GM18507 (cell line): ENCODE results near the gene IRF4.
A peak's percentile ranks its signal among the peaks of the same experiment; 100 is the strongest.
"Not testable (repeated sequence)": the region's sequence is repeated elsewhere in the genome, so short reads cannot be mapped to it uniquely, and the experiment has no call there.

Source experiments
- DNase-seq: peaks from one replicate; pipeline ENCODE4 v3.0.0; 2011; ENCODE audit warnings: low read depth; ENCODE audit not compliant: insufficient read length; ENCODE audit errors: extremely low spot score
- FAIRE-seq: peaks from 2 replicates; lab custom pipeline; 2011; peaks lifted over from hg19 to GRCh38; lab: Jason Lieb, UNC

Gene IRF4

DNA sequence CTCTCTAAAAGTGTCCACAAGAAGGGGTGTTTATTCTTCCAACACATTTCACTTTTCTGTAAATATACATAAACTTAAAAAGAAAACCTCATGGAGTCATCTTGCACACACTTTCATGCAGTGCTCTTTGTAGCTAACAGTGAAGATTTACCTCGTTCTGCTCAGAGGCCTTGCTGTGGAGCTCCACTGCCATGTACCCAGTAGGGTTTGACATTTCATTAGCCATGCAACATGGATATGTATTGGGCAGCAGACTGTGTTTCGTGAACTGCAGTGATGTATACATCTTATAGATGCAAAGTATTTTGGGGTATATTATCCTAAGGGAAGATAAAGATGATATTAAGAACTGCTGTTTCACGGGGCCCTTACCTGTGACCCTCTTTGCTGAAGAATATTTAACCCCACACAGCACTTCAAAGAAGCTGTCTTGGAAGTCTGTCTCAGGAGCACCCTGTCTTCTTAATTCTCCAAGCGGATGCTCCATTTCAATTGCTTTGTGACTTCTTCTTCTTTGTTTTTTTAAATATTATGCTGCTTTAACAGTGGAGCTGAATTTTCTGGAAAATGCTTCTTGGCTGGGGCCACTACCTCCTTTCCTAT lies 17.9 kb downstream of the IRF4 start:
- no peak for FAIRE-seq

GRCh38 chr6:410555-411395 lies 19.2 kb downstream of the IRF4 start:
- FAIRE-seq (no peak), DNase-seq (no peak)

More for the DNA sequence above, 17.9 kb downstream of the IRF4 start:
- DNase-seq = no peak

- no peak for DNase-seq
- FAIRE-seq = peak; percentile 41
Measured at GRCh38 chr6:411402-412145, 20.0 kb downstream of the IRF4 start.

GRCh38 chr6:412146-412886 lies 20.8 kb downstream of the IRF4 start:
- no peak for DNase-seq
- peak; percentile 65 for FAIRE-seq

GRCh38 chr6:414447-414846 lies 22.9 kb downstream of the IRF4 start:
- no peak for FAIRE-seq
- DNase-seq = no peak

DNA sequence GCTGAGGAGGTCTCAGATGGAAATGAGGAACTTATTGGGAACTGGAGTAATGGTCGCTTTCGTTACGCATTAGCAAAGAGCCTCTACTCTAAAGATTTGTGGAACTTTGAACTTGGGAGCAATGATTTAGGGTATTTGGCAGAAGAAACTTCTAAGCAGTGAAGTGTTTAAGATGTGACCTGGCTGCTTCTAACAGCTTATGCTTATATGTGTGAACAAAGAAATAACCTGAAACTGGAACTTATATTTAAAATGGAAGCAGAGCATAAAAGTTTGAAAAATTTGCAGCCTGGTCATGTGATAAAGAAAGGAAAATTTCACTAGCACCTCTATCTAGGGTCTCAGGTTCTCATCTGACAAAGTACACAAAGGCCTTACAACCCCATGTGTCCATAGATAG lies 23.5 kb downstream of the IRF4 start:
- DNase-seq (no peak), FAIRE-seq (no peak)

GRCh38 chr6:421211-421610 lies 29.7 kb downstream of the IRF4 start:
- no peak for FAIRE-seq

DNA sequence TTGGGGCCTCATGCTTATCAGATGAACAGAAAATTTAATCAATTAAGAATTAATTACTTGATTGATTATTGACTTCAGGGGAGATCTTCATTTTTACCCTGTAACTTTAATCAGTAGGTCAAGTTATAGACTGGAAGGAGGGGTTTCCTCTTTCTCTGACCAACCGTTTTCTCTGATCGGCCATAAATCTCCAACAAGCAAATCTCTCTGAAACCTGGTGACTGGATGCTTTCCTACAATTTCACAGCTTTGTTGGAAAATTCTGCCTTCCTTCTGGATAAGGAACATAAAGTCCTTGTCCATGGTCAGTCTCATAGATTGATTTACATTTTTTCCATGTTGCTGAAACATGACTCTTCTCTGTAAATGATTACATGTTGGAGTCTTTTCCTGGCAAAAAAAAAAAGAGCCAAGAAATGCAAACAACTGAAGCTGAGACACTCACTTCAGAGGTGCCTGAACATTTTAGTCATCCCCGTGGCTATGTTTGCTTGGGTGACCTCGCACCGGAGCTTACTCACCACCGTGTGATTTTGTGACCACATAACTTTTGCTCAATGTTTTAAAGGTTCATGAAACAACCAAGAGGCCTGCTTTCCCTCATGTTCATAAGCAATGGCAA lies 31.0 kb downstream of the IRF4 start:
- DNase-seq = peak; percentile 64
- peak; percentile 93 for FAIRE-seq

More at GRCh38 chr6:421211-421610, 29.7 kb downstream of the IRF4 start:
- DNase-seq = no peak

DNA sequence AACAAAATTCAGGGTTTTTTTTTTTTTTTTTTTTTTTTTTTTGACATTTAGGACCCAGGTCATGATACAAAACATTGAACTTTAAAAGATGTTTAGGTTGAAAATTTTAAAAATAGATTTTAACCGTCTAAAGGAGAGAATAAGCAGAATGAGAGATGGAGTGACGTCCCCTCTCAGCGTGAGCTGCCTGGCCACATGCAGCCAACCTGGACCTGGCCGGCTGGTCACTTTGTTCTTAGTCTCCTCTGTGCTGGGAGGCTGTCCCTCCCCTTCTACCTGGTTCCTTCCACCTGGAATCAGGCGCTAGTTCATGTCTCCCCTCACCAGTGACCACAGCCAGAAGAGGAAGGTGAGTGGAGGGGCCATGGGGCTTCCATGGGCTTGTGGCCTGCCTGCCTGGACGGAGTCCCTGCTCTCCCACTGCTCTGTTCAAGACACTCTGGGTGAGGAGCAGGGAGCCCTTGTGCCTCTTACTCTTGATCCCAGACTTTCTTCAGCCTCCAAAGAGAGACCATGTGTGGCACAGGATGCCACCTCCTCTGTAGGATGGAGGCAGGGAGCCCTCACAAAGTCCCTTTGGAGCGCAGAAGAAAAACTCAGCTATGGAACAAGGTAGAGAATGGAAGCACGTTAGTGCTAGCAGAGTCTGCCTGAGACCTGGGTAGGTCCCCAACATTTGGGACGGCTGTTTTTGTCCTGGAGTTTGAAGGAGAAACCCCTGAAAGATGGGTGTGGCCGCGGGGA lies 31.7 kb downstream of the IRF4 start:
- FAIRE-seq (no peak), DNase-seq (no peak)

DNA sequence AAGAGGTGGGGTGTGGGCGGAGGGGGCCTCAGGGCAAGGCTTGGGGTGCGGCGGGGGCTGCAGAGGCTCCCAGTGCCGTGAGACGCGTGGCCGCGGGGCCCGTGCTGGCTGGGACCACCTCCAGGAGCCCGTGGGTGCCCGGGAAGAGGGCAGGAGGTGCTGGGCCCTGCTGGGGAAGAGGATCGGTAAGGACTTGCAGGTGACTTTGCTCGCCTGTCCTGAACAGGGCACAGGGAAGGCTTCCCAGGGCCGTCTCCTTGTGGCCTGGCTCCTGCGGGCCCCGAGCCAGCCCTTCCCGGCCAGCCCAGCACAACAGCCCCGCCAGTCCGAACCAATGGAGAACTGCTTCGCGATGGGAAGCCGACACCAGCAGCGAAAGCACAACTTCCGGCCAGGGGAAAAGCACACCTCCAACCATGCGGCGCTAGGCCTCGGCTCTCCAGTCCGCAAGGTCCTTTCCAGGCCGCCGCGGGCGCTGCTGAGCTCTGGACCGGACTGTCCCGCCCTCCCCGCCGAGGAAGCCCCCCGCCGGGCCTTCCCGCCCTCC lies 32.3 kb downstream of the IRF4 start:
- FAIRE-seq (no peak), DNase-seq (no peak)

DNA sequence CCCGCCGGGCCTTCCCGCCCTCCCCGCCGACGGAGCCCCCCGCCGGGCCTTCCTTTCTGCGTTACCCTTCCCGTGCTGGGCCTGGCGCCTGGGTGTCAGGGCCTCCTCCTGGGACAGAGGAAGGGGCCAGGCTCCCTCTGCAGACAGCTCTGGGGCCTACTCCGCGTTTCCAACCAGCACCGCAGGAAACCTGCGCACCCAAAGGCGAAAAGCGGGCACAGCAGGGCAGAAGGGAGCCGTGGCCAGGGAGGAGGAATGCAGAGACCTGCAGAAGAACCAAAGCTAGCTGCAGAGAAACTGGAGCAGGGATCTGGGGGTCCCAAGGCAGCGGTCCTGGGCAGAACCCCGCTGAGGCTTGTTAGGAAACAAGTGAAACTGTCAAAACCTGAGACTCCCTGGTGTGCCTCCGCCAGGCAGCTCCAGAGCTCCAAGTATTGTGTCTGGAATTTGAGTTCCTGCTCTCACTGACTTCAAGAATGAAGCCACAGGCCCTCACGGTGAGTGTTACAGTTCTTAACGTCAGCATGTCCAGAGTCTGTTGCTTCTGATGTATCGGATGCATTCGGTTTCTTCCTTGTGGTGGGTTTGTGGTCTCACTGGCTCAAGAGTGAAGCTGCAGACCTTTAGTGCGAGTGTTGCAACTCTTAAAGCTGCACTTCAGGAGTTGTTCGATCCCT lies 33.3 kb downstream of the IRF4 start:
- FAIRE-seq (no peak), DNase-seq (no peak)

GRCh38 chr6:425418-425788 lies 33.9 kb downstream of the IRF4 start:
- DNase-seq, FAIRE-seq: not testable (repeated sequence)

DNA sequence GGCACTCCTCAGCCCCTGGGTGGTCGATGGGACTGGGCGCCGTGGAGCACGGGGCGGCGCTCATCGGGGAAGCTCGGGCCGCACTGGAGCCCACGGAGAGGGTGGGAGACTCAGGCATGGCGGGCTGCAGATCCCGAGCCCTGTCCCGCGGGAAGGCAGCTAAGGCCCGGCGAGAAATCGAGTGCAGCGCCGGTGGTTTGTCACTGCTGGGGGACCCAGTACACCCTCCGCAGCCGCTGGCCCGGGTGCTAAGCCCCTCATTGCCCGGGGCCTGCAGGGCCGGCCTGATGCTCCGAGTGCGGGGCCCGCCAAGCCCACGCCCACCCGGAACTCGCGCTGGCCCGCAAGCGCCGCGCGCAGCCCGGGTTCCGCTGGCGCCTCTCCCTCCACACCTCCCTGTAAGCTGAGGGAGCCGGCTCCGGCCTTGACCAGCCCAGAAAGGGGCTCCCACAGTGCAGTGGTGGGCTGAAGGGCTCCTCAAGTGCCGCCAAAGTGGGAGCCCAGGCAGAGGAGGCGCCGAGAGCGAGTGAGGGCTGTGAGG lies 34.7 kb downstream of the IRF4 start:
- DNase-seq, FAIRE-seq: not testable (repeated sequence)

DNA sequence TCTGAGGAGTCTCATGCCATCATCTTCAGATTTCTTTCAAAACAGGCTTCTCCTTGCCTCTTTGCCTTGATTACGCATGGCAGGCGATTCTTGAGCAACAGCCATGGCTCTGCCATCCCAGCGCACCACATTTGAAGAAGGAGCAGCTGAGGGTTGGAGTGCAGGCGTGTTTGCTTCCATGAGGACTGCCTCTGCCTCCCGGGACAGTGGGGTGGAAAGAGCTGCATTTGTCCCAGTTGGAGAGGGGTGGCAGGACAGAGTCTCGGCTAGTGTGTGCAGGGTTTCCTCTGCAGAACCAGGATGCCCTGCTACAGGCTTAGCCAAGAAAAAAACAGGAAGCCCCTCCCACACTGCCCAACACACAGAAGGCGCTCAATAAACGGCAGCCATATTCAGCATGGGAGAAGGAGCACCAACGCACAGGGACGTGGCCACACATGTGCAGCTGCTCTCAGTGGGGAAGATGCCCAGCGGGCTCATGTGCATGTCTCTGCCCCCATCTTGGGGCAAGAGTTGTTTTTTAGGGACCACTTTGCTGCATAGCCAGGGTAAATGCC lies 36.6 kb downstream of the IRF4 start:
- FAIRE-seq = no peak

GRCh38 chr6:429515-430121 lies 38.1 kb downstream of the IRF4 start:
- DNase-seq (no peak), FAIRE-seq (no peak)

More for the DNA sequence above, 36.6 kb downstream of the IRF4 start:
- no peak for DNase-seq

DNA sequence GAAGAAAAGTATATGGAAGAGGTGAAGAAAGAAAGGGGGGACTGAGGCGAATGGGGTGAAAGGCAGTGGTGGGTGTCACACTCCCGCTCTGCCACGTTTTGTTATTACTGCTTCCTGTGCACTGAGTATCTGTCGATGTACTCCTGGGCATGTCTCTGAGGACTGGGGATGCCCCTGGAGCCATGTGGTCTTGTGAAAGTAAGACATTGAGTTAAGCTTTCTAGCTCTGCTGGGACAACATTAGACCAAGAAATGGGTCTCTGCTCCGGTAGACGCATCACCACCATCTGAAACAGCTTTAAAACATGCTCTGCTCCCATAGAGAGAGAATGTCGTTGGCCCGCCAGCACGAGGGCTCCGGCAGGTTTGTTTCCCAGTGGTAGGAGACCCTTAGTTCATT lies 40.0 kb downstream of the IRF4 start:
- DNase-seq (no peak), FAIRE-seq (peak; percentile 76)

GRCh38 chr6:431986-432385 lies 40.4 kb downstream of the IRF4 start:
- DNase-seq (no peak), FAIRE-seq (peak; percentile 59)
